ENCODE results near the gene THAP2.
"Not testable (repeated sequence)": the region's sequence is repeated elsewhere in the genome, so short reads cannot be mapped to it uniquely, and the experiment has no call there.

THAP2 gene

GRCh38 chr12:71693126-71693525, 29.0 kb downstream of the THAP2 start:
- no peak overlapping the region for H3K4me3 ChIP-seq (ENCODE audit: low read depth, low read length)
- no peak for DNase-seq (ENCODE audit: low read depth)
- TF ChIP-seq CTCF (IDR thresholded peaks at IDR 0.05; ENCODE audit: low read depth, low read length, missing control alignments): no peak
- in situ Hi-C loops (cut with HindIII; ENCODE audit: low sequenced_read_pairs): no loop called here

- H3K4me3 ChIP-seq (ENCODE audit: low read depth, low read length); DNase-seq (ENCODE audit: low read depth); in situ Hi-C loops (cut with HindIII; ENCODE audit: low sequenced_read_pairs): not testable (repeated sequence)
These were observed 29.6 kb downstream of the THAP2 start for GRCh38 chr12:71693651-71694050.

- in situ Hi-C loops (cut with HindIII; ENCODE audit: low sequenced_read_pairs): no loop called here
- no peak for TF ChIP-seq CTCF (IDR thresholded peaks at IDR 0.05; ENCODE audit: low read depth, low read length, missing control alignments)
- DNase-seq (ENCODE audit: low read depth): no peak
- H3K4me3 ChIP-seq (ENCODE audit: low read depth, low read length): no peak overlapping the region
These were observed 30.2 kb downstream of the THAP2 start for GRCh38 chr12:71694099-71694820.

DNA sequence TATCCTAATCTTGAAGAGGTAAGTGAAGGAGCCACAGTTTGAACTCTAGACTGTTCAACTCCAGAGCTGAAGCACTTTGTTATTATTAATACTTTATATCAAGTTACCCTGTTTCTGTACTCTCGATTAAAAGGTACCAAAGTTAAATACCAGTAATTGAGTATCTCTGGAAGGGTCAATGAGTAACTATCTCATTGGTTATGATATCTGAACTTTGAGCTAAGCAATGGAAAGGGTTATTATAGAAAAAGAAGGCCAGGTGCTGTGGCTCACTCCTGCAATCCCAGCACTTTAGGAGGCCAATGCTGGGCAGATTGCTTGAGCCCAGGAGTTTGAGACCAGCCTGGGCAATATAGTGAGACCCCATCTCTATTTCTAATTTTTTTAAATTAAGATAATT, 31.7 kb downstream of the THAP2 start:
- in situ Hi-C loops (cut with HindIII; ENCODE audit: low sequenced_read_pairs): no loop called here
- no peak for DNase-seq (ENCODE audit: low read depth)
- TF ChIP-seq CTCF (IDR thresholded peaks at IDR 0.05; ENCODE audit: low read depth, low read length, missing control alignments): no peak

GRCh38 chr12:71702181-71702580, 38.1 kb downstream of the THAP2 start:
- H3K4me3 ChIP-seq (ENCODE audit: low read depth, low read length); DNase-seq (ENCODE audit: low read depth); in situ Hi-C loops (cut with HindIII; ENCODE audit: low sequenced_read_pairs): not testable (repeated sequence)

More for the DNA sequence above, 31.7 kb downstream of the THAP2 start:
- no peak overlapping the region for H3K4me3 ChIP-seq (ENCODE audit: low read depth, low read length)

DNA sequence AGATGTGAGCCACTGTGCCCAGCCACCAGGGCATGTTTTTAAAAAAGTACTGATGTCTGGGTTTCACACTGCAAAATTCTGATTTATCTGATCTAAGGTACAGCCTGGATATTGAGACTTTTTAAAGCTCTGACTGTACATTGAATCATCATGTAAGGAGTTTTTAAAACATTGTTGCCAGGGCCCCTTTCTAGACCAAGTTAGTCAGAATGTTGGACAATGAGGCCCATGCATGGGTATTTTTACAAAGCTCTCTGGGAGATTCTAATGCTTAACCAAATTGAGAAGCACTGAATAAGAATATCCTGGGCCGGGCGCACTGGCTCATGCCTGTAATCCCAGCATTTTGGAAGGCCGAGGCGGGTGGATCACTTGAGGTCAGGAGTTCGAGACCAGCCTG, 38.5 kb downstream of the THAP2 start:
- H3K4me3 ChIP-seq (ENCODE audit: low read depth, low read length): no peak overlapping the region
- DNase-seq (ENCODE audit: low read depth): no peak
- no peak for TF ChIP-seq CTCF (IDR thresholded peaks at IDR 0.05; ENCODE audit: low read depth, low read length, missing control alignments)
- in situ Hi-C loops (cut with HindIII; ENCODE audit: low sequenced_read_pairs): no loop called here

GRCh38 chr12:71703206-71703605, 39.1 kb downstream of the THAP2 start:
- DNase-seq (ENCODE audit: low read depth): no peak
- no peak for TF ChIP-seq CTCF (IDR thresholded peaks at IDR 0.05; ENCODE audit: low read depth, low read length, missing control alignments)
- no peak overlapping the region for H3K4me3 ChIP-seq (ENCODE audit: low read depth, low read length)
- in situ Hi-C loops (cut with HindIII; ENCODE audit: low sequenced_read_pairs): no loop called here

- H3K4me3 ChIP-seq (ENCODE audit: low read depth, low read length): no peak overlapping the region
- in situ Hi-C loops (cut with HindIII; ENCODE audit: low sequenced_read_pairs): no loop called here
- no peak for TF ChIP-seq CTCF (IDR thresholded peaks at IDR 0.05; ENCODE audit: low read depth, low read length, missing control alignments)
- no peak for DNase-seq (ENCODE audit: low read depth)
These were observed 40.8 kb downstream of the THAP2 start for GRCh38 chr12:71704920-71705319.
